ELF-1 (cell line): ENCODE measurements around the gene MRPL53.

Source experiments
- DNase-seq: peaks from one replicate; pipeline ENCODE4 v3.0.0-alpha.2; 2016; ENCODE audit warnings: low read depth, low spot score

The MRPL53 gene

DNA sequence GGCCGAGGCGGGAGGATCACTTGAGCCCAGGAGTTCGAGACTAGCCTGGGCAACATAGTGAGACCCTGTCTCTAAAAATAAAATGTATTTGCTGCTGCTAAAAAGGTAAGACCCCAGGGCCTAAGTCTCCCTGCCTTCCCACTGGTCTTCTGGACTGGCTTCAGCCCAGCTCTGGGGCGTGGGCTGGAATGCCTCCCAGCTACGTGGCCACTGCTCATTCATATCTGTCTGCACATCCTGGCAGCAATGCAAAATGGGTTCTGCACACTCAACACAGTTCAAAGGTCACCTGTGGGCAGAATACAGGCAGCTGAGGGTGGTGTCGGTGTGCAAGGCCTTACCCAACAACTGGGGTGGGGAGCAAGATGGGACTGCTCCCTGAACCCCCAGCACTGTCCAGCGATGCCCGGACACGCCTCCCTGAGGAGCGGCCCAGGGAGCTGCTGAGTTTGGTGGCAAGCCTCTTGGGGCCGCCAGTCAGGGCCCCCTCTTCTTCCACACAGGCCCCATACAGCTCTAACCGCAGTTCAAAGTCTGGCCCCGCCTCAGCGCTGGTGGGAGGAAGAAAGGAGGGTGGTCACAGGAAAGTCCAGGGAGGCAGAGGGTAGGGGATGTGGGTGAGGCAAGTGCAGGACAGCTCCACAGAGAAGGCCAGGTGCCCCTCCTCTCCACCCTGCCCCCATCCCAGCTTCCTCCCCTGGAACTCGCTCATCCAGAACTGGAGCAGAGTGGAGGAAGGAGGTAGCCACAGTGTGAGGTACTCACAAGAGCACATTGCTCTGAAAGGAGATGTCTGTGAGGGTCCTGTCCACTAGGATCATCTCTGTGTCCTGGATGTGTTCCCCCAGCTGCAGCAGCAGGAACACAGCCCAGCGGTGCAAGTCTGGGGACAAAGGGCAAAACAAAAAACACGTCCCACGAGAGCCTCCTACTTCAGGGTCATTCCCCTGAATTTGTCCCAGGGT, 42.7 kb downstream of the MRPL53 start:
- no peak for DNase-seq

DNA sequence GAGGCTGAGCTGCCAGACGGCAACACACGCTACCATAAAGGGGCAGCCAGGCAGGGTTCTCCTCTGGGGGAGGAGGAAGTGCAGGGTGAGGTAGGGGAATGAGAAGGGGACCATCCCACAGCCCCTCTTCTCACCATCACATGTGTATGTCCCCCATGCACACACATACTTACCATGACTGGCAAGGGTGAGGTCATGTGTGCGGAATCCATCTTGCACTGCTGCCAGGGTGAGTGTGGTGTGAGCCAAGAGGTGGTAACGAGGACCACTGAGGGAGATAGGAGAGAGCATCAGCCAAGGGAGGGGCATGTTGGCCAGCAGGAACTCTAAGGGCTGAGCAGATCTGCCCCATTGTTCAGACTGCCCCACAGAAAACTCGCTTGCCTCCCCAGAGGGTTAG, 43.8 kb downstream of the MRPL53 start:
- DNase-seq = no peak

DNA sequence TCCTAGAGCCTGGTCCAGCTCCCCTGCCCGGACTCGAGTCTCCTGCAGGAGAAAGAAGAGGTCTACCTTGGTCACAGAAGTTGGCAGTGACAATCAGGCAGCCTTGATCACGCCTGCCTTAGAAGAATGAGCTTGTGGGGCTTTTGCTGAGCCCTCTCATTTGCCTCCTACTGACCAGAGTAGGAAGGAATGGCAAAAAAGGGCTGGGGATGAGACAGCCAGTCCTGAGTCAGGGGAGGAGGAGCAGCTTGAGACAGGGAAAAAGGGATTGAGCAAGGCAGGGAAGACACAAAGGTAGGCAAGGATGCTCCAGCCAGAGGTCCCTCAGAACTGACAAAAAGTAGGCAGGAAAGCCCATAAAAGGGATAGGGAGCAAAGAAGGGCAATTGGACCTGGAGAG, 44.9 kb downstream of the MRPL53 start:
- DNase-seq = no peak

DNA sequence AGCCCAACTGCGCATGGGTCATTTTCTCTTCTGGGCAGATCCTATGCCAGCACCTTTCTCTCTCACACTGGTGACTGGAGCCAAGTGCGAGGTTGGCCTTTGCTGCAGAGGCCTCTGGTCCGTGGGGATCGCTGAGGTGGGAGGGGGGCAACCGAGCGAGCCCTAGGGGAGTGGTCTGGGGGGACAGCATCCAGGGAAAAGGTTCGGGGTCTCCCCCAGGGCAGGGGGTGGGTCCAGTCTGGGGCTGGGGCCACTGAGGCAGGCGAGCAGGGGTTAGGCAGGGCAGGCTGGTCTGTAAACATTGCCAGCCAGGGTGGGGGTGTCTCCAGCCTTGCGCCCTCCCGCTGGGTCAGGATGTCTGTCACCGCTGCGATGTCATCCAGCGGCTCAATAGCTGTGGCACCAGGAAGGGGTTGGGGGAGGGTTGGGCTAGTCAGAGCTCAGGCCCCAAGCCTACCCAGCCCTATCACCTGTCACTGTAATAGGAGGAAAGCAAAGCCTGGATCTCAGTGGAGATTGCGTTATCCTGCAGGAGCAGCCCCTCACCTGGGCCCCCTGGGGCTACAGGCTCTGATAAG, 46.2 kb downstream of the MRPL53 start:
- no peak for DNase-seq

DNA sequence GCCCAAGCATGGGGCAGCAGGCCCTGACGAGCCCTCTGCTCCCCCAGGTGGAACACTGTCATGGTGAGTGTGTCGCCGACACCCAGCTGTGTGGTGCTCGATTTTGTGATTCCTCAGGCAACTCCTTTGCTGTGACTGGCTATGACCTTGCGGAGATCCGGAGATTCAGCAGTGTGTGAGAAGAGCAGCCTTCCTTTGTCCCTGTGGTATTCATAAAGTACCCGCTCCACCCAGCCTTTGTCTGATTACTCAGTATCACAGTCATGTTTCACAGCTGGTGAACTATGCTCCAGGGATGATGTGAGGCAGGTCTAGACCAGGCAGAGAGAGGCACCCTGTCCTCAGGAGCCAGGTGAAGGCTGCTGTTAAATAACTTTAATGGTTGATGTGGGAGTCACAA, 47.0 kb downstream of the MRPL53 start:
- no peak for DNase-seq

DNA sequence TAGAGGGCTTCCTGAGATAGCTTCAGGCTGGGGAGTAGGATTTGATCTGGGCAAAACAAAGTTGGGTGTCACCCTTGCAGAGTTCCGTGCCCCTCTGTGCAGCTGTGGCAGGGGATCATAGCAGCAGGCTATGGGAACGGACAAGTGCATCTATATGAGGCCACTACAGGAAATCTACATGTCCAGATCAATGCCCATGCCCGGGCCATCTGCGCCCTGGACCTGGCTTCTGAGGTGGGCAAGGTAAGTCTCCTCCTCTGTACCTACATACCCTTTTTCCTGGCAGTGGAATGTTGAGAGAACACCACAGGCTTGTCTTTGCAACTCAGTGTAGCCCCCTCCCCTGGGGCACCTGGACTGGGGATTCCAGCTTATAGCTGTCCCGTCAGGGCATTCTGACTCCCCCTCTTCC, 47.5 kb downstream of the MRPL53 start:
- no peak for DNase-seq

DNA sequence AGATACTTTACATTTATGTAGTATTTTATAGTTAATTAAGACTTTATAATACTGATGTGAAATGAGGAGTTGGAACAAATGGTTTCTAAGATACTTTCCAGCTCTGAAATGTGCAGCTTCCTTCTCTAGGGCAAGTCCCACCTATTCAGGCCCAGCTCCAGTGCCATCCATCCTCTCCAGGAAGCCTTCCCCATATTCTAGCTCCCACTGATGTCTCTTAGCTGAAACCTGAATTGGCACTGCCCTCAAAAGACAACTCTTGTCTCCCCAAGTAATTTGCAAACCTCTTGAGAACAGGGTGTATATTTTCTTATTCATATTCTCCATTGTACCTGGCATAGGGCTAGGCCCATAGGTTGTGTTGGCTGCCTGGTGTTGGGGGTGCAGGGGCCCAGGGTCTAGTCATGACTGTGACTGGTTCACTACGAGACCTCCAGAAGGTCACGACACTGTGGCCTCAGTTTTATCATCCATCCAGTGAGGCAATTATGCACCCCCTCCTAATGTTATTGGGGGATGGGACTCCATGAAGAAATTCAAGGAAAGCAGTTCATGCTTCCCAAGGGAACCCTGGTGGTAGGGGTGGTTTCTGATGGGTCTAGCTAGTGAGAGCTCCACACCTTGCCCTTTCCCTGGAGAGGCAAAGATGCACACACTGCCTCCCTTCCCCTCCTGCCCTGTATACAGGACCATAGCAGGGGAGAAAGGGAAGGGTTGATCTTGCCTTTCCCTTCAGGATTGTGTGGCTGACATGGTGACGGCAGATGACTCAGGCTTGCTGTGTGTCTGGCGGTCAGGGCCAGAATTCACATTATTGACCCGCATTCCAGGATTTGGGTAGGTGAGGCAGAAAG, 48.1 kb downstream of the MRPL53 start:
- DNase-seq = no peak

DNA sequence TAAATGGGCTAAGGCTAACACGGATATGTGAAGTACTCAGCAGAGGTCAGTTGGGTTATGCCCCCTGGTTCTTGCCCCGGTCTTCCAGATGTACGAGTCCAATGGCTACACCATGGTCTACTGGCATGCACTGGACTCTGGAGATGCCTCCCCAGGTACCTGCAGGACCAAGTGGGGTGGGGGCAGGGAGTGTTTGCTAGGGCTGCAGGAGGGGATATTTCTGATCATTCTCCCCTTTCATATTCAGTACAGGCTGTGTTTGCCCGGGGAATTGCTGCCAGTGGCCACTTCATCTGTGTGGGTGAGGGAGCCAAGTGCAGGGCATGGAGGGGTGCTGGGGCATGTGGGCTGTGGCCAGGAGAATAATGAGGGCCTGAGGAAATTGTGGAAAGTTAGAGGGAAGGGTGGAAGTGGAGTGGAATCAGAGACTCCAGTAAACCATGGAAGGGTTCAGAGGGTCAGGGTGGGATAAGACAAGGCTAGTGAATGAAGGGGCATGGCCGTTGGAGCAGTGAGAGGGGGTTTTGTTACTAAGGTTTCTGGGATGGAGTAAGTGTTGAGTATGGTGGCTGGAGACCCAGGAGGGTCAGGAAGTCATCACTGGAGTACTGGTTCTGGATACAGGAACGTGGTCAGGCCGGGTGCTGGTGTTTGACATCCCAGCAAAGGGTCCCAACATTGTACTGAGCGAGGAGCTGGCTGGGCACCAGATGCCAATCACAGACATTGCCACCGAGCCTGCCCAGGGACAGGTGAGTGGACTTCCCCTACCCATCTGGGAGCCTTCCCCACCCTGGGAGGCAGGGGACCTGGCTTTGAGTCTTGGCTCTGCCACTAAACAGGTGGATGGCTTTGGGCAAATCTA, 49.0 kb downstream of the MRPL53 start:
- no peak for DNase-seq
